KOPT-K1 (cell line): ENCODE results near the gene UBE2E1.

Experiments
- H3K27ac ChIP-seq: fragments of 200-600 bp; sonication (generic); 2 replicates; pipeline ENCODE4 v1.5.1; 2016; ENCODE audit warnings: antibody characterized with exemption, mild to moderate bottlenecking, low read depth, low read length; ENCODE audit not compliant: poor library complexity, severe bottlenecking
- H3K36me3 ChIP-seq: fragments of 200-600 bp; sonication (generic); 2 replicates; pipeline ENCODE4 v1.5.1; 2017; ENCODE audit warnings: antibody characterized with exemption, mild to moderate bottlenecking, low read length, moderate library complexity; ENCODE audit not compliant: insufficient read depth
- H3K9me3 ChIP-seq: fragments of 200-600 bp; sonication (generic); 2 replicates; pipeline ENCODE4 v1.5.1; 2017; ENCODE audit warnings: antibody characterized with exemption, low read length, mild to moderate bottlenecking; ENCODE audit not compliant: insufficient read depth, poor library complexity, severe bottlenecking

The UBE2E1 gene

GRCh38 chr3:23781051-23781450 lies 24.7 kb upstream of the UBE2E1 start:
- no peaks in the 10 kb centered on the region for H3K36me3 ChIP-seq

GRCh38 chr3:23781871-23782270 lies 23.9 kb upstream of the UBE2E1 start:
- no peaks in the 10 kb centered on the region for H3K36me3 ChIP-seq
- H3K27ac ChIP-seq, result no peak overlapping the region
- H3K9me3 ChIP-seq, result no peaks in the 10 kb centered on the region

More at GRCh38 chr3:23781051-23781450, 24.7 kb upstream of the UBE2E1 start:
- Histone ChIP-seq H3K9me3 (no peaks in the 10 kb centered on the region), H3K27ac (no peak overlapping the region)

- no peaks in the 10 kb centered on the region for H3K9me3 ChIP-seq
- H3K36me3 ChIP-seq, result no peaks in the 10 kb centered on the region
- H3K27ac ChIP-seq, result no peak overlapping the region
These were observed 20.6 kb upstream of the UBE2E1 start for GRCh38 chr3:23785097-23785645.

- Histone ChIP-seq H3K36me3 (no peaks in the 10 kb centered on the region), H3K9me3 (no peaks in the 10 kb centered on the region), H3K27ac (no peak overlapping the region)
These were observed 19.9 kb upstream of the UBE2E1 start for GRCh38 chr3:23785882-23786281.

- Histone ChIP-seq H3K36me3 (no peaks in the 10 kb centered on the region), H3K9me3 (no peaks in the 10 kb centered on the region), H3K27ac (no peak overlapping the region)
These were observed 14.1 kb upstream of the UBE2E1 start for GRCh38 chr3:23791678-23792077.

GRCh38 chr3:23793528-23794134 lies 12.1 kb upstream of the UBE2E1 start:
- H3K36me3 ChIP-seq, result no peaks in the 10 kb centered on the region
- H3K9me3 ChIP-seq, result no peaks in the 10 kb centered on the region
- H3K27ac ChIP-seq, result no peak overlapping the region

GRCh38 chr3:23795096-23795495 lies 10.7 kb upstream of the UBE2E1 start:
- Histone ChIP-seq H3K9me3 (no peaks in the 10 kb centered on the region), H3K27ac (no peak overlapping the region), H3K36me3 (no peaks in the 10 kb centered on the region)

- H3K27ac ChIP-seq, result no peak overlapping the region
- no peaks in the 10 kb centered on the region for H3K9me3 ChIP-seq
- no peaks in the 10 kb centered on the region for H3K36me3 ChIP-seq
These were observed 9.2 kb upstream of the UBE2E1 start for GRCh38 chr3:23796518-23796917.

GRCh38 chr3:23797491-23797890 lies 8.3 kb upstream of the UBE2E1 start:
- Histone ChIP-seq H3K27ac (no peak overlapping the region), H3K9me3 (no peaks in the 10 kb centered on the region), H3K36me3 (no peaks in the 10 kb centered on the region)

- Histone ChIP-seq H3K9me3 (no peaks in the 10 kb centered on the region), H3K27ac (no peak overlapping the region), H3K36me3 (no peaks in the 10 kb centered on the region)
These were observed 7.3 kb upstream of the UBE2E1 start for GRCh38 chr3:23798456-23798855.

- no peaks in the 10 kb centered on the region for H3K9me3 ChIP-seq
- no peaks in the 10 kb centered on the region for H3K36me3 ChIP-seq
- no peak overlapping the region for H3K27ac ChIP-seq
These were observed 6.9 kb upstream of the UBE2E1 start for GRCh38 chr3:23798876-23799275.

GRCh38 chr3:23800731-23801130 lies 5.0 kb upstream of the UBE2E1 start:
- Histone ChIP-seq H3K9me3 (no peaks in the 10 kb centered on the region), H3K27ac (no peak overlapping the region), H3K36me3 (no peaks in the 10 kb centered on the region)

- Histone ChIP-seq H3K9me3 (no peaks in the 10 kb centered on the region), H3K36me3 (peaks cover 11% of the 10 kb centered on the region; the same call in 1 of the 2 replicates), H3K27ac (no peak overlapping the region)
These were observed 1.1 kb upstream of the UBE2E1 start for GRCh38 chr3:23804441-23805209.

- Histone ChIP-seq H3K27ac (peak overlapping the region; percentile 72), H3K9me3 (no peaks in the 10 kb centered on the region), H3K36me3 (peaks cover 11% of the 10 kb centered on the region; the same call in 1 of the 2 replicates)
These were observed 534 bp upstream of the UBE2E1 start for GRCh38 chr3:23805210-23805632.

GRCh38 chr3:23806534-23807423 lies 1.0 kb downstream of the UBE2E1 start:
- Histone ChIP-seq H3K9me3 (no peaks in the 10 kb centered on the region), H3K27ac (peak overlapping the region; percentile 72), H3K36me3 (peaks cover 11% of the 10 kb centered on the region; the same call in 1 of the 2 replicates)
